Dedifferentiated amniotic fluid mesenchymal stem cell (primary cell): ENCODE measurements around the gene GFRA4.

Experiments used
- DNase-seq: peaks from one replicate; pipeline ENCODE4 v3.0.0-alpha.2; 2016; ENCODE audit errors: extremely low spot score

Gene GFRA4

DNA sequence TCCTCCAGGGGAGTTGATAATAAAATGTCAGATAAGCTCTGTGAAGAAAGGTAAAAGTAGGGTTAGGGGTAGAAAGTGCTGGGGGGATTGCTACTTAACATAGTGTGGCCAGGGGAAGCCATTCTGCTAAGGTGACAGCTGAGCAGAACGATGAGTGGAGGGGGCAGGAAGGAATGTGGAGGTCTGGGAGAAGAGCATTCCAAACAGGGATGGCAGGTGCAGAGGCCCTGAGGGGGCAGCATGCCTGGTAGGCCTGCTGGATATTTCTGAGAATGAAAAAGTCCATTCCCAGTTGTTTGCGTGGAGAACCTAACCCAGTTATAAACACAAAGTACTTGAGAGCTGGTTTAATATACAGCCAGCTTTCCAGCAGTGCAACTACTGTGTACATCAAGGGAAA lies 9.3 kb downstream of the GFRA4 start:
- no peak for DNase-seq

DNA sequence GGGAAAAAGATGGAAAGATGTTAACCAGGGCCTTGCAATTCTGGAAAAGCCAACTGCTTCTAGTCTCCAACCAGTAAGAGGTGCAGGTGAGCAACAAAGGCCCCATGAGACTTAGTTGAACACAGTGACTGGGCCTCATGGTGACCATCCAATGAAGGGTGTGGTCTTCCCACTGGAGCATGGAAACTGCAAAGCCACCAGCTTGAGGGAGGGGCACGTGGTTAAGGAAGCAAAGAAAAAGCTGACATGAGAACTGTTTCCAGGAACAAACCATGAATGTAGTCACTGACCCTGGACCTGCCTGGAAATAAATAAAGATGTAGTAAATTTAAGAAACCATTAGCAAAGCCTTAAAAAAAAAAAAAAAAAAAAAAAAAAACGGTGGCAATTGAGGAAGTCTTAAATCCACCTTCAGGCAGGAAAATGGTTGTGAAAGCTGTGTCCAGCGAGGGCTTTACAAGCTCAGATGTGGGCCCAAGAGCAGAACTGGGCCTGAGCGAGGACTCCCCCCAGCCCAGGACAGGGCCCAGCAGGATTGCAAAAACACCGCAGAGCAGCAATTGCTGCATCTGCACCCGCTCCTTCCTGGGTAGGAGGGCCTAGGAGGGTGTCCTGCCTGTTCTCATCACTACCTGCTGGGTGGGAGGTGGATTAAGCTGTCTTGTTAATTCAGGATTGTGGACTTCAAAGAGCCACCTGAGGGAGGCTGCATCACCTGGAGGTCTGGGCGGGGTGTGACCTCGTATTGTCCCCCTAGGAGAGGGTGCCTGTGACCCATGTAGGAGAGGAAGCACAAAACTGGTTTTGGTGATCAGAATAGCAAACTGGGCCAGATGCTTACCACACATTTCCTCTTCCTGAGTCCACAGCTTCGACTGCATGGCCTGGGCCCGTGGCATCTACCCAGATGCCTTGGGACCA lies 10.3 kb downstream of the GFRA4 start:
- DNase-seq, result no peak

- no peak for DNase-seq
Observed at GRCh38 chr20:3652221-3652620, 11.0 kb downstream of the GFRA4 start.

DNA sequence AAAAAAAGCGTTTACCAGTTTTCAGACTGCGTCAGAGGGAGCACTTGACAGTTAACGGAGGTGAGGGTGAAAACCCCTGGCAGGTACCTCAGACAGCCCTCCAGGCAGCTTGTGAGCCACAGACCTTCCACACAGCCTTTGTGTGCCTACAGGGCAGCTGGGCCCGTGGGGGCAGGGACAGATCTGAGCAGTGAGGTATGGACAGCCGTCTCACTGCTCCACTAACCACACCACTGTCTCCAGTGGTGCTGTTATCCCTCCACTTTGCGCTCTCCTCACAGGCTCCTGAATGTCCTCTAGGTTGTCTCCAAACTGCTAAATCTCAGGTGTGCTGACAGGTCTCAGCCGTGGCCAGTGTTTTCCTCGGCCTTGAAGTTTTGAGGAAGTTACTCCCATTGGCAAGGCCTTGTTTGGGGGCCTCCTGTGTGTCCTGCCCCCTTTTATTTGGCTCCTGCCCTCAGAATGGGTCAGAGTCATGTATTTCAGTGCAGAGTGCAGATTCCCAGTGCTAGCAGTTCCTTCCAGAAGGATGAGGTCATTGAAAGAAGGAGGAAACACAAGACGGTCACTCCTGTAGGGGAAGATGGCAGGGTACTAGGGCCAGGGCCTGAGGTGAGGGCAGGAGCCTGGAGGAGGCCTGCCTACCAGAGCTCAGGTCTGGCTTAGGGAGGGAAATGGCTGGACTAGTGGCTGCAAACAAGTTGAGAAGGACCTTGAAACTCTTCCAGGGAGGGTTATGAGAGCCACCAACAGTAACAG lies 11.8 kb downstream of the GFRA4 start:
- DNase-seq, result no peak

GRCh38 chr20:3648951-3649350 lies 14.2 kb downstream of the GFRA4 start:
- DNase-seq, result no peak

GRCh38 chr20:3647473-3647872 lies 15.7 kb downstream of the GFRA4 start:
- no peak for DNase-seq

- no peak for DNase-seq
Observed at GRCh38 chr20:3646651-3647050, 16.5 kb downstream of the GFRA4 start.

DNA sequence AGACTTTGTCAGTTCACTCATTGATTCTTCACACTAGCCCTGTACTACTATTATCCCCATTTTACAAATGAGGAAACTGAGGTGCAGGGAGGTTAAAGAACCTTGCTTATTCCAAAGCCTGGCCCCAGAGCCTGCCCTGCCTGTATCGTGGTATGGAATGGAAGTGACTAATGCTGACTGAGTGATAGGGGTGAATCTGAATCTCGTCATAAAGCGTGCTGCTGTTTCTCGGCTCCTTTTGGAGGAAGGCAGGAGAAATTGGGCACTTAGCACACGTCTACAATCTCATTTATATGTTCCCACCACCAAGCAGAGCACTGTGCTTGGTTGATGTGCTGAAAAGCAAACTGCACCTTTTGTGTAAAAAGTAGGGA lies 17.1 kb downstream of the GFRA4 start:
- DNase-seq, result no peak

DNA sequence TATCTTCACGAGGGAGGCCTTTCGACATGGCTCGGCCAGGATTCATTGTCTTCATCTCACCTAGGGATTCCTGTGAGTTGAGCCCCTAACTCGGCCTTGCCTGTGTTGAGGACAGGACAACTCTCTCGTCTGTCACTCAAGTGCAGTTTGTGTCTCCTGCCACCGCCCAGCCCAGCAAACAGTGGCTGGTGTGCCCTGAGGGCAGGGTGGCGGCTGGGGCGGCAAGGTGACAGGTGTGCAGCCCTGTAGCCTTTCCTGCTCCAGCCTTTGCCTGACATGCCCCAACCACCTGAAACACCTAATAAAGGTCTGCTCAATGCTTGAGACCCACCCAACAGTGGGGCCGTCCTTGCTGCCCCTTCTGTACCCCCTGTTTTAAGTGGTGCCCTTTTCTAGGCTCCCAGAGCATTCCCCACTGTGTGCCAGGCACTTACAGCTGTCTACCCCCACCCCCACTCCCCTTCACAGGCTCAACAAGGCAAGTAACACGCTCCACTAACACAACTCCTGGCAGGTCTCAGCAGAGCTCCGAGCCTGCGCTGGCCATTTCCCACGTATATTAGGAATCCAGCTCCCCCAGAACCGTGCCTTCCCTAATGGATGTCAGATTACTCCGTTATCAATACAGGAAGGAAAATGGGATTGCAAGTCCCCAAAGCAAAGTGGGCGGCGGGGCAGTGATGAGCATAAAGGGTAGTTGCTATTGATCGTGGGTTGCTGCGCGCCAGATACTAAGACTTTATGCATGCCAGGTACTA lies 17.7 kb downstream of the GFRA4 start:
- no peak for DNase-seq

DNA sequence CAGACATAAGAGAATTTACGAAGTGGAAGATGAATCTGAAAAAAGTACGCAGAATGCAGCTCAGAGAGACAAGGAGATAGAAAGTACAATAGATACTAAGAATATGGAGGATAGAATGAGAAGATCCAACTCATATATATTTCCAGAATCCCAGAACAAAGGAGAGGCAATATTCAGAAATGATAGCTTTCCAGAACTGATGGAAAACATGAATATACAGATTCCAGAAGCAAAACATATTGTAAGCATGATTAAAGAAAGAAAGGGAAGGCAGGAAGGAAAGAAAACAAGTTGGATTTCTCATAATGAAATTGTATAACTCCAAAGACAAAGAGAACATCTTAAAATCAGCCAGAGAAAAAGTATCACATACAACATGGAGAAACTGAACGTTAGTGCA lies 22.9 kb downstream of the GFRA4 start:
- no peak for DNase-seq

DNA sequence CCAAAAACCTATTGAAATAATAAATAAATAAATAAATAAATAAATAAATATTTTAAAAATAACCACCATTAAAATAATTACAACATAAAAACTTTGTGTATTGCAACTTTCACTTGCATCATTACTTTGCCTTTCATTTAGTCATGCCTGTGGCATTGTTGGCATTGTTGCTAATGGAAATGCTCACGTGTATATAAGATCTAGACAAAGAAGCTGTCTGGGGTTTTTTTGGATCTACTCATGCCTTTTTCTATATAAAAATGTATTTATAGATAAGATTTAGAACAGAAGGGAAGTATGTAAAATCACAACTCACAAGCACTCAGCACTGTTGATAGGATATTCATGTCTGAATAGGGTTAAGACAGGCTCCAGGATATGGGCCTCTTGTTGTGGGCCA lies 27.9 kb downstream of the GFRA4 start:
- no peak for DNase-seq

GRCh38 chr20:3633913-3634478 lies 29.2 kb downstream of the GFRA4 start:
- no peak for DNase-seq

- DNase-seq, result no peak
Observed at GRCh38 chr20:3632311-3633004, 30.7 kb downstream of the GFRA4 start.

GRCh38 chr20:3631534-3631933 lies 31.7 kb downstream of the GFRA4 start:
- no peak for DNase-seq

GRCh38 chr20:3630429-3630828 lies 32.8 kb downstream of the GFRA4 start:
- no peak for DNase-seq

DNA sequence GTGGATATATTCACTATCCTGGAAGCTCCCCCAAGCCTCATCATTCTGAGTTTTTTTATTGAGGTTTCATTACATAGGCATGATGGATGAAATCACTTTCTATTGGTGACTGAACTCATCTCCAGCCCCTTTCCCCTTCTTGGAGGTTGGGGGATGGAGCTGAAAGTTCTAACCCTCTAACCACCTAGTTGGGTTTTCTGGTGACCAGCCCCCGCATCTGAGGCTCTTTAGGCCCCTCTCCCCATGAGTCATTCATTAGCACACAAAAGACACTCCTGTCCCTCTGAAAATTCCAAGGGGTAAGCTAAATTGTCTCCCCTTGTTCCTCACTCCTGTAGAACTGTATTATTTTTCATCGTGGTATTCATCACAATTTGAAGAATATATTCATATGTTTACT lies 33.3 kb downstream of the GFRA4 start:
- DNase-seq, result no peak

DNA sequence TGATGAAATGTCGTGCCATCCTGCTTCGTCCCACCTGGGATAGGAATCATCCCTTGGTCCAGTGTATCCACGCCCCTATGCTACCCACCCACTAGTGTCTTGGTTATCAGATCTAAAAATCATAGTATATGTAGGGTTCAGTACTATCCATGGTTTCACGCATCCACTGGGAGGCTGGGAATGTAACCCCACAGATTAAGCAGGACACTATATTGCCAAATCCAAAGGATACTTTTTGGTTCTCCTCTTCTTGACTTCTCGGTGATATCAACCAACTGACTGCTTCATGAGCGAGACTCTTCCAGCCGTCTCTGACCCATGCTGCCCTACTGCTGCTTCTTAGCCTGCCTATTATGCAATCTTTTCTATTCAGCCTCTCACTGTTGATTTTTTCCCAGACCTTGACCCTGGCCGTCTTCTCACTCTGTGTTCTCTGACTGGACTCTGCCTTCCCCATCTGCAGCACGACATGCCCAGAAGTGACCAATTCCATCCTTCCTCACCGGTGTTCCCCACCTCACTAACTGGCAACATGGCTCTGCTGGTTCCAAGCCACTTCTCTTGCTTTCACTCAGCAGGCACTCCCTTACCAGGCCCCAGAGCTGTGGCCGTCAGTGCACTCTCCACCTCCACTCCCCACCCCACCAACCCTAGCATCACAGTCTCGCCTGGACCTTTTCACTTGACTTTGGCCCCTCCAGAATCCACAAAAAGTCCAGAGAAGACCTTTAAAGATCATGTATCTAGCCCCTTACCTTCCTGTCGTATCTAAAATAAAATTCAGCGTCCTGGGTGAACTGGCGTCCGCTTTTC lies 34.5 kb downstream of the GFRA4 start:
- DNase-seq, result no peak

- no peak for DNase-seq
Observed at GRCh38 chr20:3627476-3627875, 35.7 kb downstream of the GFRA4 start.

GRCh38 chr20:3622406-3622805 lies 40.8 kb downstream of the GFRA4 start:
- no peak for DNase-seq

GRCh38 chr20:3621111-3621510 lies 42.1 kb downstream of the GFRA4 start:
- DNase-seq, result no peak

- DNase-seq, result no peak
Observed at GRCh38 chr20:3616250-3616649, 46.9 kb downstream of the GFRA4 start.
